HG03097 (cell line): Measurements from ENCODE around the gene HAUS8.
A peak's percentile ranks its signal among the peaks of the same experiment; 100 is the strongest.
"Not testable (repeated sequence)": the region's sequence is repeated elsewhere in the genome, so short reads cannot be mapped to it uniquely, and the experiment has no call there.

Experiments
- ATAC-seq: cut with Tn5 transposase; IDR thresholded peaks from one replicate; pipeline ENCODE4 v1.9.1; 2021; ENCODE audit not compliant: unreplicated experiment, low FRiP score

HAUS8 gene

GRCh38 chr19:17075035-17075863 lies at the start of gene HAUS8, which contains the start of gene MYO9B:
TSS of gene HAUS8 (minus strand) at chr19:17075452. CDS start at chr19:17075422, 30 bp downstream.
TSS of gene MYO9B (plus strand) at chr19:17075777. CDS start at chr19:17101718, 25,941 bp downstream.
- ATAC-seq = peak; percentile 75

DNA sequence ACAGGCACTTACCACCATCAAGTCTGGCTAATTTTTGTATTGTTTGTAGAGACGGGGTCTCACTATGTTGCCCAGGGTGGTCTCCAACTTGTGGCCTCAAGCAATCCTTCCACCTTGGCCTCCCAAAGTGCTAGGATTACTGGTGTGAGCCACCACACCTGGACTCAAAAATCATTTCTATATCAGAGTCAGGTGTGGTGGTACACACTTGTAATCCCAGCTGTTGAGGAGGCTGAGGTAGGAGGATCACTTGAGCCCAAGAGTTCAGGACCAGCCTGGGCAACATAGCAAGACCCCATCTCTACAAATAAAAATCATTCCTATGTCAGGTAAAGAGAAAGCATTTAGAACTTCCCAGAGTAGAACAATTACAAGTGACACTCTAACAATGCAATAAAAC lies 48.8 kb upstream of the HAUS8 start:
- ATAC-seq = no peak

DNA sequence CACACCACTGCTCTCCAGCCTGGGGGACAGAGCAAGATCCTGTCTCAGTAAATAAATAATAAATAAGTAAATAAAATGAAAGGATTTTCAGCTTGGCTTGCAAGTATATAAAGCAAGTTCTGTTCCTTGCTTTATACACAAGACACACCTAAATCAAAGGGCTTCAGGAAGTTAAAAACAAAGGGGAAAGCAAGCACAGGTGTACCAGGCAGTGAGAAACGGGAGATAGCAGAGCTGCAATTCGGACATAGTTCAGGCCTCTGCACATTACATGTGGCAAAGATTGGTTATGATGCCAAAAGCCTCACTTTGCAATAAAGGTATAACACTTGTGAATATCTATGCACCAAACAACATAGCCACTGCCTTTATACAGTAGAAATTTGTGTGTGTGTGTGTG lies 47.8 kb upstream of the HAUS8 start:
- ATAC-seq = no peak

DNA sequence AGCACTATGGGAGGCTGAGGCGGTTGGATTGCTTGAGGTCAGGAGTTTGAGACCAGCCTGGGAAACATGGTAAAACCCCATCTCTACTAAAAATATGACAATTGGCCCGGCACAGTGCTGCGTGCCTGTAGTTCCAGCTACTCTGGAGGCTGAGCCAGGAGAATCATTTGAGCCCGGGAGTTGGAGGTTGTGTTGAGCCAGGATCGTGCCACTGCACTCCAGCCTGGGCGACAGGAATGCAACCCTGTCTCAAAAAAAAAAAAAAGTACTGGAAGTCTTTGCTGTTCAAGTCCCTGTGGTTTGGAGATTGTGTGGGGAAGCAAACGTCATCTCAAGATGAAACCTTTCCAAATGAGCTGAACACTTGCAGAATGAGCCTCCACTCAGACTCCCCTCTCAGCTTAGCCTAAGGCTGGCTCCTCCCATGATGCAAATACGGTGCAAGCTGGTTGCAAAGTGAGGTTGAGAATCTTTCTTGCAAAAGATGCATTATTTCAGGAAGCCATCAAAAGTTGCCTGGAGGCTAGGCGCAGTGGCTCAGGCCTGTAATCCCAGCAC lies 46.6 kb upstream of the HAUS8 start:
- ATAC-seq = no peak

- no peak for ATAC-seq
Observed at GRCh38 chr19:17118957-17119356, 43.7 kb upstream of the HAUS8 start.

GRCh38 chr19:17116996-17117702 lies 41.9 kb upstream of the HAUS8 start:
- no peak for ATAC-seq

DNA sequence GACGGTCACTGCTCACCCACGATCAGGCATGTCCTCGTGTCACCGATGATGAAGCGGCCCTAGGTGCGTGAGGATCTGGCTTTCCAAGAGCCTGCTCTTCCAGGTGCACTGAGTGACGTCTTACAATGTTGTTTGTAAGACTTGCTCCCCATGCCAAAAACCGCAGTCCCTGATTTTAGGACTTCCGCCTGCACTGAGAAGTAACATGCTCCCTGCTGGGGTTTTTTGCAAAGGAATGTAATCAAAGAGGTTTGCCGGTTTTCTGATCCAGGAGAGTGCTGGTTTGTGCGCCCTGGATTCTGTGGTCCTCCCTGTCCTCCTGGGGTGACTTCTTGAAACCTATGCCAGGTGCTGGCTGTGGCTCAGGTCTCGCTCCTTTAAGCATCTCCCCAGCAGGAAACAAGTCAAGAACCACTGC lies 39.2 kb upstream of the HAUS8 start:
- no peak for ATAC-seq

GRCh38 chr19:17113127-17113785 lies 38.0 kb upstream of the HAUS8 start:
- no peak for ATAC-seq

- no peak for ATAC-seq
Observed at GRCh38 chr19:17112700-17113099, 37.4 kb upstream of the HAUS8 start.

- ATAC-seq = no peak
Observed at GRCh38 chr19:17112271-17112670, 37.0 kb upstream of the HAUS8 start.

GRCh38 chr19:17111766-17112165 lies 36.5 kb upstream of the HAUS8 start:
- no peak for ATAC-seq

DNA sequence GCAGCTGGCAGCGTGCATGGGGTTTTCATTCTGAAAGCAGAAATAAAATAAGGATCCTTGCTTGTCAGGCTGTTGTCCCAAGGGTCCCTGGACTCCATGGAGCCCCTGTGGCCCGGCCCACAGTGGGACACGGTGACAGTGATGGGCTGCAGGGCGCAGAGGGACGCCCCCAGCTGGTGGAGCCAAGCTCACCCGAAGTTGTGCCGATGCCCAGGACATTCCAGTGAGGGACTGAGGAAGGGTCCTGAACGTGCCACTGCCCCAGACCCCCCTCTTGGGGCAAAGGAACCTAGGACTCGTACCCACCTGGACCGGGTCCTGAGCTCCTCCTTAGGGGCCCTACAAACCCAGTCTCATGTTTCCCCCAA lies 35.3 kb upstream of the HAUS8 start:
- no peak for ATAC-seq

DNA sequence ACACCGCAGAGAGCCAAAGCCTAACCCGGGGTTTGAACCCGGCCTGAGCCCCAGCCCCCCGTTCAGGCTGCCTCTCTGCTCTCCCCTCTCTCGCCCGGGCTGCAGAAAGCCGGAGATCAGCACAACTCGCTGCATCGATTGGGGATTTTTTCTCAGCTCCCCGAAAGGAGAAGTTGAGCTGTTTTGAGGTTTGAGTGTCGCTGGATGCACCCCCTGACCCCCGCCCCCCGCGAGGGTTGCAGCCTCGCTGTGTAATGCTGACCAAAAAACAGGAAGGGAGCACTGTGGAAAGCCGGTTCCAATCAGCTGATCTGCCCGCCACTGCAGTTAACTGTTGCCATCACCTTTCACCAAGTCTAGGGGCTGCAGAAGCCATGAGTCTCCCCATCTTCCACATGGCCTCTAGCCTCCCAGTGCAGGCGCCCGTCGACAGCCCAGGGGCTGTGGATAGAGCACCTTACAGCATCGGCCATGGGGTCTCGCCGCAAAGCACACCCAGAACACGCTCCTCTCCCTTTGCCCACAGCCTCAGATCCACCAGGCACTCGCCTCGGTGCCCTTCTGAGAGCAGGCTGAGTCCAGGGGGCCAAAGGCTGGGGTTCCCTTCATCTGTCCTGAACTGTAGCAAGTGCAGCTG lies 34.8 kb upstream of the HAUS8 start:
- no peak for ATAC-seq

DNA sequence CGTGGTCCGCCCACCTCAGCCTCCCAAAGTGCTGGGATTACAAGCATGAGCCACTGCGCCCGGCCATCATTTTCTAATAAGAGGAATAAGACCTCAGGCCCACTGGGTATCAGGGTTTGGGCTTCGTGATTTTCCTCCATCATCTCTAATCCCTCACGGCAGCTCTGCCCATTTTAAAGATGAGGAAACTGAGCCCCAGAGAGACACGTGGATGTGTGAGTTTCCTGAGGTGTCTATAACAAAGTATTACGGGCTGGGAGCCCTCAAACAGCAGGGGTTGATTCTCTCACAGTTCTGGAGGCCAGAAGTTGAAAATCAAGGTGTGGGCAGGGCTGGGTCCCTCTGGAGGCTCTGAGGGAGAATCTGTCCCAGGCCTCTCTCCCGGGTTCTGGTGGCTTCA lies 34.0 kb upstream of the HAUS8 start:
- no peak for ATAC-seq

- no peak for ATAC-seq
Observed at GRCh38 chr19:17108453-17108784, 33.2 kb upstream of the HAUS8 start.

DNA sequence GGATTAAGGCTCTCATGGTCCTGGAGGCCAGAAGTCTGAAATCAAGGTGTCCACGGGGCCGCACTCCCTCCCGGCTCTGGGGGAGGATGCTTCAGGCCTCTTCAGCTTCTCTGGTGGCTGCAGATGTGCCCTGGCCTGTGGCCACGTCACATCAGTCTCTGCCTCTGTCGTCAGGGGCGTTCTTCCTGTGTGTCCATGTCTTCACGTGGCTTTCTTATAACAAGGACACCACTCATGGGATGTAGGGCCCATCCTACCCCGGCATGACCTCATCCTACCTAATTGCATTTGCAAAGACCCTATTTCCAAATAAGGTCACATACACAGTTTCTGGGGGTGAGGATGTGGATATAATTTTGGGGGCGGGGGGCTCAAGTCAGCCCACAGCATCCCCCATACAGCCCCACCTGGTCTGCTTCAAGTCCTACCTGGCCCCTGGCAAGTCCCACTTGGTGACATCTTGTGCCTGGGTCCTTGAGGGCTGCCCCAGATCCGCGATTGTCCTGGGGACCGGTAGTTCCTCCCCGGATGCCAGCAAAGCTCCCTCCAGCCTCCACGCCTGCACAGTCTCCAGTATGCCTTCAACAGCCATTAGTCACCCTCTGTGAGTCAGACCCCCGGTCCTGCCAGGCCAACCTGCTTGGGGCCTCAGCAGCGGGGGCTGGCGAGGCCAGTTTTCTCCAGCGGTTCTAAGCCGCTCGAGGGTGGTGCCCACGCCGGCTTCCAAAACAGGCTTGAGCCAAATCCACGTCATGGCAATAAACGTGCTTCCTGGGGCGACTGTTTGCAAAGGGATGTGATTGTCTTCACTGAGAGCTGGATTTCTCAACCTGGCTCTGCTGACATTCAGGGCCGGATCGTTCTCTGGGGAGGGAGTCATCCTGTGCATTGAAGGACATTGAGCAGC lies 32.5 kb upstream of the HAUS8 start:
- no peak for ATAC-seq

DNA sequence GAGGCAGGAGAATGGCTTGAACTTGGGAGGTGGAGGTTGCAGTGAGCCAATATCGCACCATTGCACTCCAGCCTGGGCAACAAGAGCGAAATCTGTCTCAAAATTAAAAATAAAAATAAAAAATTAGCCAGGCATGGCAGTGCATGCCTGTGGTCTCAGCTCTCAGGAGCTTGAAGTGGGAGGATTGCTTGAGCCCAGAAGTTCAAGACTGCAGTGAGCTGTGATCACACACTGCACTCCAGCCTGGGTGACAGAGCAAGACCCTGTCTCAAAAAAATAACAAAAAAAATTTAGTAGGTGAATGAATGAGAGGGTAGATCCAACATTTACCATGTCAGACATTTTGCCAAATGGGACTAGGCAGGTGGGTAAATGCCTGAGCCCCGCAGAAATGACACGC lies 31.7 kb upstream of the HAUS8 start:
- not testable (repeated sequence) for ATAC-seq

GRCh38 chr19:17105556-17105955 lies 30.3 kb upstream of the HAUS8 start:
- ATAC-seq = no peak

- ATAC-seq = no peak
Observed at GRCh38 chr19:17104679-17105078, 29.4 kb upstream of the HAUS8 start.

DNA sequence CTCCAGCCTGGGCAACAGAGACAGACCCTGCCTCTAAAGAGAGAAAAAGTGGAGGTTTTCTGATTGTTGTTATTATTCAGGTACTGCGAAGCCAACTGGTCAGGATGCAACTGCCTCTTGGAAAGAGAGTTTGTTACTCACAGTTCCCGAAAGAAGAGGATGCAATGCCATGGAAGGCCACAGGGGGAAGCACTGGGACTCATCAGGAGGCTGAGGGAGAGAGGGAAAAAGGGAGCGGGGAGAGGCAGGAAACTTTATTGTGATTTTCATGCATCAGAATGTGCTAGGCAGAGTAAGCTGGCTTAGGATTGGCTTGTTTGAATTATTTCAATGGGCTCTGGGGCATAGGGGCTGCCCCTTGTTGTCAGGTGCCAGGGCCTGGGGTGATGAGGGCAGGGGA lies 27.9 kb upstream of the HAUS8 start:
- ATAC-seq = no peak
